ENCODE data around the gene TNS1. TPM values are rescaled to one million over a fixed set of nuclear protein-coding genes. Genes with fewer than 3 reads are reported as not detected.
A peak's percentile ranks its signal among the peaks of the same experiment; 100 is the strongest.

TNS1 gene
- polyA plus RNA-seq, 1 of the 3 experiments (the other 2 are of a cell fraction) = 12.1 TPM

DNA sequence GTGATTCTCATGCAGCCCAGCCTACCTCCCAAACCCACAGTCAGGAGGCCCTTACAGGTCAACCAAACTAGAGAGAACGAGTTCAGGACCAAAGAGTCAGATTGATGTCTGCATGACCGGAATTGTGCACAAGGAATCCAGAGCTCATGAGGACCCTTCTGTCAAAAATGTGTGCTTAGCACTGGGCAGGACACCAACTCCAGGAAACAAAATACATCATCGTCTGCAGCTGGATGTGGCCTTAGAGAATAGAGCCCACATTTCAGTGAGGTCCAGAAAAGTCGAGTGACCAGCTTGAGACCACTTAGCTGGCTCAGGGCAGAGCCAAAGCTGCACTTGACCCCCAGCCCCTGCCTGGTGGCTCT lies 3.2 kb downstream of the TNS1 start:
- H3K4me1 ChIP-seq (ENCODE audit: control insufficient read depth in 1 of 2, insufficient read depth in 2 of 2, low read depth in 1 of 2, low read length in 1 of 2) = peaks cover 52 to 70% of the 10 kb centered on the region in 2 experiments; a peak in 3 of 4 replicates
- peaks cover 35% of the 10 kb centered on the region for H4K20me1 ChIP-seq (ENCODE audit: insufficient read depth)
- ChIA-PET CTCF (interaction anchor here (0.9 to 30.4 kb wide), 6 partner anchors 11 to 206 kb away, joined by 3 to 666 read pairs (median 3); partner anchors contain the start of gene RUFY4), POLR2A (no interaction called here)
- no peak overlapping the region for H2AFZ ChIP-seq (ENCODE audit: low read depth)
- no peaks in the 10 kb centered on the region for H3K9me2 ChIP-seq
- 77% methylated on average over 4 of the region's 4 CpGs for WGBS (ENCODE audit: low lambda C conversion rate)
- DNase-seq = no peak
- H3K79me2 ChIP-seq (ENCODE audit: insufficient read depth) = peaks cover 87% of the 10 kb centered on the region
- H3K4me2 ChIP-seq = peak overlapping the region; percentile 98
- H3K27ac ChIP-seq (ENCODE audit: low read depth in 2 of 2, low read length in 1 of 2) = peak overlapping the region in 1 of 2 experiments; percentile 30; a peak in 1 of 4 replicates
- H3K36me3 ChIP-seq (replicated peaks in 1 of 2; ENCODE audit: control insufficient read depth in 1 of 2, insufficient read depth in 2 of 2, low read length in 1 of 2) = no peaks in the 10 kb centered on the region
- H3K9ac ChIP-seq = no peak overlapping the region
- no peaks in the 10 kb centered on the region for H3K9me3 ChIP-seq
- H3F3A ChIP-seq (replicated peaks; ENCODE audit: insufficient read depth) = peaks cover 33% of the 10 kb centered on the region
- peak overlapping the region in 1 of 2 experiments; percentile 13; a peak in 1 of 4 replicates for H3K4me3 ChIP-seq (ENCODE audit: low read depth in 2 of 2, low read length in 1 of 2)
- no peak for TF ChIP-seq SMC3 (IDR thresholded peaks at IDR 0.05; ENCODE audit: low read depth, low read length)
- no peak for TF ChIP-seq YY1 (IDR thresholded peaks at IDR 0.05; ENCODE audit: low read depth)
- no peak for TF ChIP-seq JUND (IDR thresholded peaks at IDR 0.05)
- no peak for TF ChIP-seq FOXM1 (IDR thresholded peaks at IDR 0.05; ENCODE audit: low read depth)
- no peak for TF ChIP-seq PBX3 (IDR thresholded peaks at IDR 0.05)
- TF ChIP-seq USF1 (IDR thresholded peaks at IDR 0.05; ENCODE audit: borderline replicate concordance, low read depth) = no peak
- no peak for TF ChIP-seq RAD21 (IDR thresholded peaks at IDR 0.05; ENCODE audit: low read length)
- no peak for TF ChIP-seq EP300 (IDR thresholded peaks at IDR 0.05; ENCODE audit: borderline replicate concordance in 1 of 2, low read depth in 1 of 2, low read length in 1 of 2)
- TF ChIP-seq EZH2phosphoT487 (IDR thresholded peaks at IDR 0.05; ENCODE audit: borderline replicate concordance, low read depth) = no peak
- TF ChIP-seq CHD2 (IDR thresholded peaks at IDR 0.05; ENCODE audit: low read length, partially characterized antibody) = no peak
- TF ChIP-seq REST (IDR thresholded peaks at IDR 0.05; ENCODE audit: low read depth, low read length) = no peak
- TF ChIP-seq POLR2AphosphoS5 (IDR thresholded peaks at IDR 0.05; ENCODE audit: low read depth, low read length) = no peak
- TF ChIP-seq IRF3 (IDR thresholded peaks at IDR 0.05; ENCODE audit: low read depth, low read length) = no peak
- no peak for TF ChIP-seq TAF1 (IDR thresholded peaks at IDR 0.05; ENCODE audit: borderline replicate concordance, low read depth, low read length)
- TF ChIP-seq GATA2 (CRISPR knock-in tag; IDR thresholded peaks at IDR 0.05) = no peak
- no peak for TF ChIP-seq MXI1 (IDR thresholded peaks at IDR 0.05; ENCODE audit: low read depth, low read length)
- TF ChIP-seq MEF2A (IDR thresholded peaks at IDR 0.05; ENCODE audit: borderline replicate concordance, low read depth) = no peak
- no peak for TF ChIP-seq NRF1 (IDR thresholded peaks at IDR 0.05; ENCODE audit: low read depth, low read length)
- H3K27me3 ChIP-seq (ENCODE audit: insufficient read depth) = no peaks in the 10 kb centered on the region
